GM23248 (cell line): ENCODE data around the gene AIRE.

Experiments used
- EZH2 ChIP-seq: fragments of 200-600 bp; sonication (generic); IDR thresholded peaks from 2 replicates; pipeline ENCODE4 v1.6.1; 2018; ENCODE audit warnings: antibody characterized with exemption, mild to moderate bottlenecking; ENCODE audit not compliant: insufficient read depth, poor library complexity, severe bottlenecking
- EZH2phosphoT487 ChIP-seq: fragments of 200-600 bp; sonication (generic); IDR thresholded peaks from 2 replicates; pipeline ENCODE4 v1.6.1; 2018; ENCODE audit warnings: antibody characterized with exemption, moderate library complexity, mild to moderate bottlenecking, low read depth; ENCODE audit not compliant: insufficient read depth

GRCh38 chr21:44313451-44313850 is 27.8 kb downstream of the AIRE start:
- TF ChIP-seq EZH2 (no peak), EZH2phosphoT487 (no peak)
